ENCODE results near the gene PALD1.

DNA sequence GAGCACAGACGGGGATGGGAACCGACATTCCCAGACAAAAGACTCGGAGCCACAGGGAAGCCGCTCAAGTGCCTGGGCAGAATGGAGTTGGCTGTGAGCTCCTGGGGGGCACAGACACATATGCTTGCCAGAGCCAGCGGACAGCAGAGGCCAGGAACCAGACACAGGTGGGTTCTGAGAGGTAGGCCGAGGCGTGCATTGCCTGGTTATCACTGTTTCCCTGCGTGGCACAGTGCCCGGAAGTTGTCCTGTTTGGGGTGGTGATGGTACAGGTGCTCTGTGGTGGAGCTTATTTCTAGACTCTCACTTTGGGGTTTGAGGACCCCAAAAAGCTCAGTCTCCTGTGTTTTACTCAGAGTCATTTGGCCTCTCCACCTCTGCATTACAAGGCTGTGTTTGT, 2.5 kb downstream of the PALD1 start:
- TF ChIP-seq, protein P1, sequence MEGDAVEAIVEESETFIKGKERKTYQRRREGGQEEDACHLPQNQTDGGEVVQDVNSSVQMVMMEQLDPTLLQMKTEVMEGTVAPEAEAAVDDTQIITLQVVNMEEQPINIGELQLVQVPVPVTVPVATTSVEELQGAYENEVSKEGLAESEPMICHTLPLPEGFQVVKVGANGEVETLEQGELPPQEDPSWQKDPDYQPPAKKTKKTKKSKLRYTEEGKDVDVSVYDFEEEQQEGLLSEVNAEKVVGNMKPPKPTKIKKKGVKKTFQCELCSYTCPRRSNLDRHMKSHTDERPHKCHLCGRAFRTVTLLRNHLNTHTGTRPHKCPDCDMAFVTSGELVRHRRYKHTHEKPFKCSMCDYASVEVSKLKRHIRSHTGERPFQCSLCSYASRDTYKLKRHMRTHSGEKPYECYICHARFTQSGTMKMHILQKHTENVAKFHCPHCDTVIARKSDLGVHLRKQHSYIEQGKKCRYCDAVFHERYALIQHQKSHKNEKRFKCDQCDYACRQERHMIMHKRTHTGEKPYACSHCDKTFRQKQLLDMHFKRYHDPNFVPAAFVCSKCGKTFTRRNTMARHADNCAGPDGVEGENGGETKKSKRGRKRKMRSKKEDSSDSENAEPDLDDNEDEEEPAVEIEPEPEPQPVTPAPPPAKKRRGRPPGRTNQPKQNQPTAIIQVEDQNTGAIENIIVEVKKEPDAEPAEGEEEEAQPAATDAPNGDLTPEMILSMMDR (IDR thresholded peaks at IDR 0.05): no peak
- TF ChIP-seq POLR2AphosphoS5 (IDR thresholded peaks at IDR 0.05): no peak

Data from sigmoid colon (tissue), 4 donors.